DND-41 (cell line): ENCODE measurements around the gene JPH3.

Source experiments
- CTCF ChIP-seq: IDR thresholded peaks from 2 replicates; pipeline ENCODE4 v1.5.1; 2012; ENCODE audit warnings: borderline replicate concordance, low read length, moderate library complexity, mild to moderate bottlenecking; ENCODE audit not compliant: poor library complexity, severe bottlenecking; ENCODE audit errors: extremely low read depth
- EZH2 ChIP-seq: IDR thresholded peaks from 3 replicates; pipeline ENCODE4 v1.6.1; 2012; ENCODE audit warnings: borderline replicate concordance, low read depth, mild to moderate bottlenecking, moderate library complexity, low read length, inconsistent platforms; ENCODE audit not compliant: severe bottlenecking

- TF ChIP-seq EZH2: no peak
- TF ChIP-seq CTCF: no peak
Measured at GRCh38 chr16:87735270-87736007, 133.1 kb downstream of the JPH3 start.
